Hepatocyte (in vitro differentiated cells): ENCODE results near the gene DLG2. TPM values are rescaled to one million over a fixed set of nuclear protein-coding genes. Genes with fewer than 3 reads are reported as not detected.

Experiments used
- DNase-seq: peaks from one replicate; pipeline ENCODE4 v3.0.0-alpha.2; 2016; ENCODE audit warnings: low spot score
- H2AFZ ChIP-seq: fragments of 200-600 bp; sonication (generic); 2 replicates; pipeline ENCODE4 v1.6.0; 2016; ENCODE audit warnings: antibody characterized with exemption, mild to moderate bottlenecking
- H3K27ac ChIP-seq: fragments of 200-600 bp; sonication (generic); 2 replicates; pipeline ENCODE4 v1.5.1; 2016; ENCODE audit warnings: mild to moderate bottlenecking
- H3K27me3 ChIP-seq: fragments of 200-600 bp; sonication (generic); 2 replicates; pipeline ENCODE4 v1.6.1; 2016
- H3K36me3 ChIP-seq: fragments of 200-600 bp; sonication (generic); replicated peaks from 2 replicates; pipeline ENCODE4 v1.5.1; 2016; ENCODE audit warnings: low read depth; ENCODE audit not compliant: insufficient read depth
- H3K4me1 ChIP-seq: fragments of 200-600 bp; sonication (generic); 2 replicates; pipeline ENCODE4 v1.5.1; 2016; ENCODE audit warnings: mild to moderate bottlenecking, moderate library complexity; ENCODE audit not compliant: insufficient read depth
- H3K4me2 ChIP-seq: fragments of 200-600 bp; sonication (generic); 2 replicates; pipeline ENCODE4 v1.6.0; 2016
- H3K4me3 ChIP-seq: fragments of 200-600 bp; sonication (generic); 2 replicates; pipeline ENCODE4 v1.5.1; 2016; ENCODE audit warnings: mild to moderate bottlenecking
- H3K79me2 ChIP-seq: fragments of 200-600 bp; sonication (generic); 2 replicates; pipeline ENCODE4 v1.6.0; 2017; ENCODE audit warnings: mild to moderate bottlenecking
- H3K9me2 ChIP-seq: fragments of 200-600 bp; sonication (generic); replicated peaks from 2 replicates; pipeline ENCODE4 v1.6.0; 2017; ENCODE audit warnings: mild to moderate bottlenecking; ENCODE audit not compliant: insufficient read depth
- H3K9me3 ChIP-seq: fragments of 200-600 bp; sonication (generic); 2 replicates; pipeline ENCODE4 v1.5.1; 2016; ENCODE audit warnings: low read depth, mild to moderate bottlenecking
- H4K20me1 ChIP-seq: fragments of 200-600 bp; sonication (generic); 2 replicates; pipeline ENCODE4 v1.6.0; 2016; ENCODE audit warnings: mild to moderate bottlenecking; ENCODE audit not compliant: insufficient read depth, poor library complexity, severe bottlenecking
- CTCF ChIP-seq: fragments of 200-600 bp; sonication (generic); IDR thresholded peaks from 2 replicates; pipeline ENCODE4 v1.5.1; 2016; ENCODE audit warnings: antibody characterized with exemption, mild to moderate bottlenecking; ENCODE audit not compliant: poor library complexity
- EZH2 ChIP-seq: fragments of 200-600 bp; sonication (generic); IDR thresholded peaks from 2 replicates; pipeline ENCODE4 v1.6.1; 2016; ENCODE audit warnings: antibody characterized with exemption, mild to moderate bottlenecking, borderline replicate concordance
- EZH2phosphoT487 ChIP-seq: fragments of 200-600 bp; sonication (generic); IDR thresholded peaks from one replicate; pipeline ENCODE4 v1.6.1; 2018; ENCODE audit warnings: antibody characterized with exemption, mild to moderate bottlenecking, low read depth, moderate library complexity; ENCODE audit not compliant: unreplicated experiment, severe bottlenecking
- WGBS: methylation state at CpG from one replicate; pipeline ENCODE4 v1.1.6; 2016; ENCODE audit warnings: low lambda C conversion rate; ENCODE audit errors: missing lambda C conversion rate; 5-methylcytosine and 5-hydroxymethylcytosine counted together
- polyA plus RNA-seq: library from polyadenylated mRNA; unstranded; fragments of >200 nt; fragmentation: Nextera tagmentation; extraction: Ambion mirVana; gene quantifications from 2 replicates; pipeline ENCODE4 v1.2.1, GENCODE V29; 2016
- total RNA-seq: library from RNA; depleted of rRNA; stranded (reverse); fragments of >200 nt; gene quantifications from 2 replicates; pipeline ENCODE4 v1.2.3, GENCODE V29; 2014

DLG2 gene
- total and polyA plus RNA-seq, 2 experiments from 2014 or later, result 2.6 to 6.8 TPM

- no peak for DNase-seq
- H3K79me2 ChIP-seq, result no peaks in the 10 kb centered on the region
- H3K27me3 ChIP-seq, result no peaks in the 10 kb centered on the region
- no peaks in the 10 kb centered on the region for H3K4me1 ChIP-seq
- H3K9me2 ChIP-seq, result no peaks in the 10 kb centered on the region
- H3K4me3 ChIP-seq, result no peak overlapping the region
- 68% methylated on average over 3 of the region's 3 CpGs for WGBS
- no peaks in the 10 kb centered on the region for H3K36me3 ChIP-seq
- H4K20me1 ChIP-seq, result no peaks in the 10 kb centered on the region
- H3K27ac ChIP-seq, result no peak overlapping the region
- TF ChIP-seq EZH2phosphoT487 (no peak), EZH2 (no peak)
- H3K4me2 ChIP-seq, result no peak overlapping the region
- no peaks in the 10 kb centered on the region for H3K9me3 ChIP-seq
- H2AFZ ChIP-seq, result no peak overlapping the region
These were observed 1046.1 kb downstream of the DLG2 start for GRCh38 chr11:84581083-84581482.

GRCh38 chr11:84580428-84580827, 1046.7 kb downstream of the DLG2 start:
- Histone ChIP-seq H2AFZ (no peak overlapping the region), H3K4me3 (no peak overlapping the region), H3K79me2 (no peaks in the 10 kb centered on the region), H3K36me3 (no peaks in the 10 kb centered on the region), H4K20me1 (no peaks in the 10 kb centered on the region), H3K4me1 (no peaks in the 10 kb centered on the region), H3K27ac (no peak overlapping the region), H3K9me3 (no peaks in the 10 kb centered on the region), H3K27me3 (no peaks in the 10 kb centered on the region), H3K9me2 (no peaks in the 10 kb centered on the region), H3K4me2 (no peak overlapping the region)
- 80% methylated on average over 6 of the region's 6 CpGs for WGBS
- TF ChIP-seq EZH2 (no peak), EZH2phosphoT487 (no peak), CTCF (no peak)
- no peak for DNase-seq

- Histone ChIP-seq H3K9me3 (no peaks in the 10 kb centered on the region), H3K4me3 (no peak overlapping the region), H2AFZ (no peak overlapping the region), H3K27me3 (no peaks in the 10 kb centered on the region), H3K4me2 (no peak overlapping the region), H3K4me1 (no peaks in the 10 kb centered on the region), H3K27ac (no peak overlapping the region), H4K20me1 (no peaks in the 10 kb centered on the region), H3K9me2 (no peaks in the 10 kb centered on the region), H3K79me2 (no peaks in the 10 kb centered on the region), H3K36me3 (no peaks in the 10 kb centered on the region)
- no peak for TF ChIP-seq EZH2
- TF ChIP-seq EZH2phosphoT487, result no peak
- no peak for TF ChIP-seq CTCF
- no peak for DNase-seq
- WGBS, result 82% methylated on average over 1 of the region's 1 CpG
These were observed 1053.3 kb downstream of the DLG2 start for GRCh38 chr11:84573868-84574267.

- no peak overlapping the region for H3K27ac ChIP-seq
- WGBS, result 56% methylated on average over 2 of the region's 2 CpGs
- H3K27me3 ChIP-seq, result no peaks in the 10 kb centered on the region
- peaks cover 6% of the 10 kb centered on the region for H3K4me1 ChIP-seq
- no peaks in the 10 kb centered on the region for H3K9me3 ChIP-seq
- H3K36me3 ChIP-seq, result no peaks in the 10 kb centered on the region
- no peak overlapping the region for H2AFZ ChIP-seq
- H3K4me2 ChIP-seq, result no peak overlapping the region
- DNase-seq, result no peak
- H3K4me3 ChIP-seq, result no peak overlapping the region
- H3K9me2 ChIP-seq, result no peaks in the 10 kb centered on the region
- no peaks in the 10 kb centered on the region for H3K79me2 ChIP-seq
- H4K20me1 ChIP-seq, result no peaks in the 10 kb centered on the region
- no peak for TF ChIP-seq CTCF
- TF ChIP-seq EZH2phosphoT487, result no peak
- TF ChIP-seq EZH2, result no peak
These were observed 1060.5 kb downstream of the DLG2 start for GRCh38 chr11:84566671-84567070.
